ENCODE results near the gene YAE1.
"Not testable (repeated sequence)": the region's sequence is repeated elsewhere in the genome, so short reads cannot be mapped to it uniquely, and the experiment has no call there.

YAE1 gene

GRCh38 chr7:39566023-39566921, at the start of gene YAE1:
YAE1 (plus strand) TSS chr7:39566404; CDS start chr7:39566419, 15 bp downstream.
- peak; percentile 82 for DNase-seq

GRCh38 chr7:39516498-39516897, 49.7 kb upstream of the YAE1 start:
- DNase-seq: no peak

GRCh38 chr7:39517240-39517639, 49.0 kb upstream of the YAE1 start:
- no peak for DNase-seq

GRCh38 chr7:39525926-39526325, 40.3 kb upstream of the YAE1 start:
- DNase-seq: no peak

- DNase-seq: no peak
Measured at GRCh38 chr7:39526666-39527065, 39.5 kb upstream of the YAE1 start.

- DNase-seq: no peak
Measured at GRCh38 chr7:39527296-39527695, 38.9 kb upstream of the YAE1 start.

- no peak for DNase-seq
Measured at GRCh38 chr7:39527951-39528350, 38.3 kb upstream of the YAE1 start.

GRCh38 chr7:39528849-39529248, 37.4 kb upstream of the YAE1 start:
- no peak for DNase-seq

- DNase-seq: no peak
Measured at GRCh38 chr7:39529582-39529981, 36.6 kb upstream of the YAE1 start.

GRCh38 chr7:39530971-39531370, 35.2 kb upstream of the YAE1 start:
- DNase-seq: no peak

- no peak for DNase-seq
Measured at GRCh38 chr7:39531818-39532217, 34.4 kb upstream of the YAE1 start.

GRCh38 chr7:39532832-39533231, 33.4 kb upstream of the YAE1 start:
- no peak for DNase-seq

- no peak for DNase-seq
Measured at GRCh38 chr7:39534599-39534998, 31.6 kb upstream of the YAE1 start.

- DNase-seq: no peak
Measured at GRCh38 chr7:39535064-39535463, 31.1 kb upstream of the YAE1 start.

GRCh38 chr7:39535720-39536119, 30.5 kb upstream of the YAE1 start:
- DNase-seq: no peak

- no peak for DNase-seq
Measured at GRCh38 chr7:39536951-39537350, 29.3 kb upstream of the YAE1 start.

GRCh38 chr7:39539816-39540215, 26.4 kb upstream of the YAE1 start:
- DNase-seq: no peak

- DNase-seq: peak; percentile 53
Measured at GRCh38 chr7:39540320-39540719, 25.9 kb upstream of the YAE1 start.

GRCh38 chr7:39541511-39541910, 24.7 kb upstream of the YAE1 start:
- DNase-seq: no peak

- DNase-seq: not testable (repeated sequence)
Measured at GRCh38 chr7:39544774-39545173, 21.4 kb upstream of the YAE1 start.

GRCh38 chr7:39547336-39547735, 18.9 kb upstream of the YAE1 start:
- no peak for DNase-seq

- no peak for DNase-seq
Measured at GRCh38 chr7:39550411-39550810, 15.8 kb upstream of the YAE1 start.

- DNase-seq: no peak
Measured at GRCh38 chr7:39553436-39553835, 12.8 kb upstream of the YAE1 start.

- no peak for DNase-seq
Measured at GRCh38 chr7:39554583-39555165, 11.5 kb upstream of the YAE1 start.

- DNase-seq: no peak
Measured at GRCh38 chr7:39557222-39557621, 9.0 kb upstream of the YAE1 start.

Data from SHP77 treated with DMSO at 0.1 percent for 48 hours (cell line).